NT2/D1 (cell line): ENCODE measurements around the gene NEUROG1.

Experiments used
- DNase-seq: peaks from one replicate; pipeline ENCODE4 v3.0.0-alpha.2; 2011; ENCODE audit warnings: low read depth, low spot score
- H3K27me3 ChIP-seq: 2 replicates; pipeline ENCODE4 v1.6.0; 2011; ENCODE audit warnings: mild to moderate bottlenecking; ENCODE audit not compliant: insufficient read length, insufficient read depth
- H3K36me3 ChIP-seq: 2 replicates; pipeline ENCODE4 v1.6.1; 2011; ENCODE audit warnings: mild to moderate bottlenecking, low read length, mixed read lengths; ENCODE audit not compliant: insufficient read depth, insufficient read length
- H3K4me1 ChIP-seq: 2 replicates; pipeline ENCODE4 v1.5.1; 2011; ENCODE audit not compliant: insufficient read depth, insufficient read length
- H3K4me3 ChIP-seq: 2 replicates; pipeline ENCODE4 v1.5.1; 2011; ENCODE audit warnings: low read depth; ENCODE audit not compliant: insufficient read length
- H3K9ac ChIP-seq: 2 replicates; pipeline ENCODE4 v1.6.0; 2011; ENCODE audit warnings: low read depth; ENCODE audit not compliant: insufficient read length
- H3K9me3 ChIP-seq: 2 replicates; pipeline ENCODE4 v1.5.1; 2011; ENCODE audit warnings: mild to moderate bottlenecking, low read length; ENCODE audit not compliant: insufficient read depth
- SUZ12 ChIP-seq: IDR thresholded peaks from 2 replicates; pipeline ENCODE4 v1.6.1; 2011; ENCODE audit not compliant: insufficient read length, insufficient read depth; ENCODE audit errors: extremely low read depth
- YY1 ChIP-seq: IDR thresholded peaks from 2 replicates; pipeline ENCODE4 v1.6.1; 2011; ENCODE audit not compliant: insufficient read length, insufficient read depth
- ZNF274 ChIP-seq: IDR thresholded peaks from 2 replicates; pipeline ENCODE4 v1.6.1; 2011; ENCODE audit warnings: mild to moderate bottlenecking, low read depth, low read length

NEUROG1 gene

DNA sequence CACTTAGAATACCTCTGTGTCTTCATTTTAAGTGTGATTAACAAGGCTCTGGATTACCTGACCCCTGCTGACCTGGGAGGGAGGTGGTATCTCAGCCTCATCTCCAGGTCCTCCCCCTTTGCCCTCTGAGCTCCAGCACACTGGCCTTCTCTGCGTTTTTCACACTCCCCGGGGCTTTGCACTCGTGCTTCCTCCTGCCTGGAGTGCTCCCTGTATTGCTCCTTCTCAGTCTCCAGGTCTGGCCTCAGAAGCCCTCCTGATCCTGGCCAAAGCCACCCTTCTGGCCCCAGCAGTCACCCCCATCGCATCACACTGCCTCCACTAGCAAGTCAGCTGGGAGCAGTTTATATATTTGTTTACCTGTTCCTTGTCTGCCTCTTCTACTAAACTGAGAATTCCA is 13.6 kb upstream of the NEUROG1 start:
- TF ChIP-seq YY1 (no peak), ZNF274 (no peak), SUZ12 (no peak)
- Histone ChIP-seq H3K4me1 (peaks cover 8% of the 10 kb centered on the region), H3K9me3 (no peaks in the 10 kb centered on the region), H3K27me3 (peaks cover 80% of the 10 kb centered on the region), H3K9ac (no peak overlapping the region), H3K36me3 (no peaks in the 10 kb centered on the region), H3K4me3 (no peak overlapping the region)
- DNase-seq = no peak

DNA sequence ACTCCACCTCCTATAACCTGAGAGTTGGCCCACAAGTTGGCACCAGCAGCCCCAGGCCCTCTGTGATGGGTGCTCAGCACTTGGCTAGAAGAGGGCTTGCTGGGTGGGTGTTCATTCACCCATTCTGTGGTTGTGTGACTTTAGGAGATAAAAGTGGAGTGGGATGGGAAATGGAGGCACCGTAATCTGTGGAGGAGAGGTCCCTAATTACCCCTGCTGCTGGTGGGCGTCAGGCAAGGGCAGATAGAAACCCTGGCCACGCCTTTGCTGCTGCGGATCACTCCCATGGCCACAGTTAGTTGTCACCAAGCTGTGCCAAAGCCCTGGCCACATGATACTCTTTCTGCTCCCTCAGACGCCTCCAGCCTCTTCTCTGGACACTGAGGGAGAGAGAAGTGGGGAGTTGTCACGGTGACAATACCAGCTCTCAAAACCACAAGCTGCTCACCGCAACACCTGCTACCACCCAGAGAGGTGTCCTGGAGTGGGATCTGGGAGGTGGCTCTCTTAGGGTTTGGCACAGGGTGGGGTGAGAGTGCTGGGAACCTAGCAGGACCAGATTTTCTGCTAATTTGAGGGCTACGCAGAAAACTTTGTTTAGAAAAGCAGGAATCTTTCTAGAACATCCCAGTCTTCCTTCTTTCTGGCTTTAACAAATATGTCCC is 12.0 kb upstream of the NEUROG1 start:
- no peak overlapping the region for H3K9ac ChIP-seq
- H3K4me3 ChIP-seq = no peak overlapping the region
- no peak for TF ChIP-seq SUZ12
- no peaks in the 10 kb centered on the region for H3K36me3 ChIP-seq
- H3K9me3 ChIP-seq = no peaks in the 10 kb centered on the region
- peaks cover 8% of the 10 kb centered on the region for H3K4me1 ChIP-seq
- H3K27me3 ChIP-seq = peaks cover 94% of the 10 kb centered on the region
- DNase-seq = no peak

DNA sequence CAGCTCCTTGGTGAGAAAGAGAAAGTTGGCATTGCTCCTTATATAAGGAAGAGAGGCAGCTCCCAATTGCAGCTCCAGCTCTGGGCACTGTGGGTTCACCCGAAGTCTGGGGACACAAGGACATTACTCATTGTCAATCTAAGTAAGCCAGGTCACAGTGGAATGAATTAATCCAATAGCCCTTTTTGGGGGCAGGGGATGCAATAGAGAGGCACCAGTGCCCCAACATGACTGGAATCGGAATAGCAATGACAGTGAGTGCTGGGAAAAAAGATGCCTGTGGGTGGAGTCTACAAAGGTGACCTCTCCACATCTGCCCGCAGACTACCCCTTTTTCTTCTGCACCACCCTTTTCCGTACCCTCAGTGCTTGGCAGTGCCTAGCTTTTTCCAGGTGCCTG is 11.1 kb upstream of the NEUROG1 start:
- no peaks in the 10 kb centered on the region for H3K36me3 ChIP-seq
- TF ChIP-seq SUZ12 (no peak), YY1 (no peak), ZNF274 (no peak)
- DNase-seq = no peak
- peaks cover 98% of the 10 kb centered on the region for H3K27me3 ChIP-seq
- H3K4me3 ChIP-seq = no peak overlapping the region
- peaks cover 8% of the 10 kb centered on the region for H3K4me1 ChIP-seq
- no peaks in the 10 kb centered on the region for H3K9me3 ChIP-seq
- no peak overlapping the region for H3K9ac ChIP-seq

DNA sequence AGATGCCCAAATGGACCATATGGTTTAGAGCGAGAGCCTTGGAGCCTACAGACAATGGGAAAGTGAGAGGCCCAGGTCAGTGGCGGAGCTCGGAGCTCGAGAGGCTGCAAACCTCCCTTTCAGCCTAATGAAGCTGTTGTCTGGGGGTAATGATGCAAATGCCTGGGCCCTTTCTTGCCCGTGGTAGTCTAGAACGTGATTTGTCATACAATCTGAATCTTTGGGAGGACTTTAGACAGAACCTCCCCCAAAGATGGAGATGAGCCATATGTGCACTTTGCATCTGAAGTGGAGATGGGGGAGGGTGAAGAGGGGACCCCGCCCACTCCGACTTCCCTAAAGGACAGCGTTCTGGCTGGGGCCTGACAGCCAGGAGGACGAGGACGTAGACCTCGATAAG is 10.3 kb upstream of the NEUROG1 start:
- TF ChIP-seq ZNF274 = no peak
- TF ChIP-seq YY1 = no peak
- TF ChIP-seq SUZ12 = no peak
- Histone ChIP-seq H3K4me1 (peaks cover 8% of the 10 kb centered on the region), H3K36me3 (no peaks in the 10 kb centered on the region), H3K9ac (no peak overlapping the region), H3K4me3 (no peak overlapping the region), H3K27me3 (peaks cover 100% of the 10 kb centered on the region), H3K9me3 (no peaks in the 10 kb centered on the region)
- no peak for DNase-seq

GRCh38 chr5:135545099-135545498 is 9.3 kb upstream of the NEUROG1 start:
- DNase-seq = no peak
- Histone ChIP-seq H3K27me3 (peaks cover 100% of the 10 kb centered on the region), H3K9me3 (no peaks in the 10 kb centered on the region), H3K36me3 (no peaks in the 10 kb centered on the region), H3K4me1 (peaks cover 8% of the 10 kb centered on the region), H3K4me3 (no peak overlapping the region), H3K9ac (no peak overlapping the region)
- TF ChIP-seq YY1 (no peak), ZNF274 (no peak), SUZ12 (no peak)

DNA sequence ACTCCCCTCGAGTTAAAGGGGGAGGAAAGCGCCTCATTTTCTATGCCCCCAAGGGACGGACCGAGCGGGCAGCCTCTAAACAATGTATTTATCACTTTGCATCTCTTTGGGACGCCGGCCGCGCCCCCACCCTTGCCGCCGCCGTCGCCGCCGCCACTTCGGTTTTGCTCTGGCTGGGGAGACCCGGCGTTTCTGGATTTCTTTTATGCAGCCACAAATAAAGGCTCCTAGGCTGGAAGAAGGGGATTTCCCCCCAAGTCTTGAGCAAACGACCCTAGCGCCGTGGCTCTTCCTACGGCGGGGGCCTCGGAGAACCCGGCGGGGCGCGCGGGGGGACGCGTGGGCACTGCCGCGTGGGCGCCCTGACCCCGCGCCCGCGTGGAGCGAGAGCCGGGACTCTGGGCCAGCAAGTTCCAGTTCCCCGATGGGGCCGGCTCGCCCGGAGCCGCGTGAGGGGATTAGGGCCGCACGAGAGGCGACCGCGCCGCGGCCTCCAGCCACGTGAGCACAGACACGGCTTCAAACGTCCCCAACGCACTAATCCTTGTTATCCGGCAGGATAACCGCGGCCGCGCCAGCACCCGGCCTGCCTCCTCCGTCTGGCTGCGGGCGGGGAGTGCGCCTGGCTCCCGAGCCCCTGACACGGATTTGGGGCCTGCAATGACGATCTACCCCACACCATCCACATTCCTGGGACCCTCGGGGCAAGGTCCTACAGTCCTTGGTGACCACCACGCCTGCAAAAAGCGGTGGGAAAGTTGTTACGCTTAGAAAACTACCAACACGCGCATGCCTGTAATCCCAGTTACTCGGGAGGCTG is 7.9 kb upstream of the NEUROG1 start:
- Histone ChIP-seq H3K9ac (peak overlapping the region; percentile 56), H3K27me3 (peaks cover 100% of the 10 kb centered on the region), H3K9me3 (peaks cover 2% of the 10 kb centered on the region; the same call in 1 of the 2 replicates), H3K4me3 (peak overlapping the region; percentile 39), H3K4me1 (peaks cover 8% of the 10 kb centered on the region), H3K36me3 (no peaks in the 10 kb centered on the region)
- TF ChIP-seq YY1 = no peak
- TF ChIP-seq ZNF274 = no peak
- TF ChIP-seq SUZ12 = no peak
- no peak for DNase-seq

DNA sequence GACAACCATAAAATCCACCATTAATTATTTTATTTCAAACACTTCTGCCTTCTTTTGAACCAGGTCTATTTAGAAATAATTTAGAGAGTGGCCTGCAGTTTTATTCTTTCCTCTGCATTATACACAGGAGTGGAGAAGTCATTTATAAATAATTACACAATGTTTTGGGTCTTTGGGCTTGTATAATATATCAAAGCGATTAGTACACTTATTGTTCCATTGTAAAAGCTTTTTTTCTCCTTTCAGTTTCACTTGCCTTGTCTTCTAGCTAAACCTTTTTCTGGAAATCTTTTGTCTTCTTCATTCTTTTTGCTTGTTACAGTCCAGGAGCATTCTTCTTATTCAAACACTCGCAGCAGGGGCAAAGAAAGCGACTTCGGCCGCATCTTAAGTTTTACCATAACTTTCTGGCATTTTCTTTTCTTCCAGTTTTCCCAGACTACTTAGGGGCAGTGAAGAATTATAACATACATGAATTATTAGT is 7.3 kb upstream of the NEUROG1 start:
- Histone ChIP-seq H3K4me1 (peaks cover 8% of the 10 kb centered on the region), H3K27me3 (peaks cover 100% of the 10 kb centered on the region), H3K36me3 (no peaks in the 10 kb centered on the region), H3K4me3 (no peak overlapping the region), H3K9me3 (peaks cover 8% of the 10 kb centered on the region; the same call in 1 of the 2 replicates), H3K9ac (no peak overlapping the region)
- no peak for DNase-seq
- no peak for TF ChIP-seq YY1
- no peak for TF ChIP-seq SUZ12
- no peak for TF ChIP-seq ZNF274
